ENCODE results near the gene FRY.

Gene FRY

GRCh38 chr13:32315238-32316027, 283.9 kb downstream of the FRY start, which contains the start of the genes BRCA2 and ZAR1L:
Gene BRCA2 (plus strand): TSS chr13:32315508. CDS start chr13:32316461, 953 bp downstream.
Gene ZAR1L (minus strand): TSS chr13:32315363. CDS start chr13:32311925, 3,438 bp downstream.
- no peak for TF ChIP-seq CTCF (IDR thresholded peaks at IDR 0.05)

GRCh38 chr13:32316028-32316339, 284.4 kb downstream of the FRY start:
- no peak for TF ChIP-seq CTCF (IDR thresholded peaks at IDR 0.05)

DNA sequence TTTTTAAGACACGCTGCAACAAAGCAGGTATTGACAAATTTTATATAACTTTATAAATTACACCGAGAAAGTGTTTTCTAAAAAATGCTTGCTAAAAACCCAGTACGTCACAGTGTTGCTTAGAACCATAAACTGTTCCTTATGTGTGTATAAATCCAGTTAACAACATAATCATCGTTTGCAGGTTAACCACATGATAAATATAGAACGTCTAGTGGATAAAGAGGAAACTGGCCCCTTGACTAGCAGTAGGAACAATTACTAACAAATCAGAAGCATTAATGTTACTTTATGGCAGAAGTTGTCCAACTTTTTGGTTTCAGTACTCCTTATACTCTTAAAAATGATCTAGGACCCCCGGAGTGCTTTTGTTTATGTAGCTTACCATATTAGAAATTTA, 284.9 kb downstream of the FRY start:
- no peak for TF ChIP-seq CTCF (IDR thresholded peaks at IDR 0.05)

DNA sequence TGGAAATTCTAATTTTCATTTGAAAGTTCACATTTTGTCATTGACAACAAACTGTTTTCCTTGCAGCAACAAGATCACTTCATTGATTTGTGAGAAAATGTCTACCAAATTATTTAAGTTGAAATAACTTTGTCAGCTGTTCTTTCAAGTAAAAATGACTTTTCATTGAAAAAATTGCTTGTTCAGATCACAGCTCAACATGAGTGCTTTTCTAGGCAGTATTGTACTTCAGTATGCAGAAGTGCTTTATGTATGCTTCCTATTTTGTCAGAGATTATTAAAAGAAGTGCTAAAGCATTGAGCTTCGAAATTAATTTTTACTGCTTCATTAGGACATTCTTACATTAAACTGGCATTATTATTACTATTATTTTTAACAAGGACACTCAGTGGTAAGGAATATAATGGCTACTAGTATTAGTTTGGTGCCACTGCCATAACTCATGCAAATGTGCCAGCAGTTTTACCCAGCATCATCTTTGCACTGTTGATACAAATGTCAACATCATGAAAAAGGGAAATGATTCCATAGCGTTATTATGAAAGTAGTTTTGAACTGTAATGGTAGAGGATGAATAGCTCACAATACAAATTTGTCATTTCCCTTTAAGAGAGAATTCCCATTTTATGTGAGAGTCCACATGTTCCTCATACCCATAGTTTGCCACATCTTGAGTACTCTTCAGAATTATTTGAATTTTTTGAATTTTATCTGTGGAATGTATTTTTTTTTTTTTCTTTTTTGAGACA, 286.3 kb downstream of the FRY start:
- TF ChIP-seq CTCF (IDR thresholded peaks at IDR 0.05), result no peak

DNA sequence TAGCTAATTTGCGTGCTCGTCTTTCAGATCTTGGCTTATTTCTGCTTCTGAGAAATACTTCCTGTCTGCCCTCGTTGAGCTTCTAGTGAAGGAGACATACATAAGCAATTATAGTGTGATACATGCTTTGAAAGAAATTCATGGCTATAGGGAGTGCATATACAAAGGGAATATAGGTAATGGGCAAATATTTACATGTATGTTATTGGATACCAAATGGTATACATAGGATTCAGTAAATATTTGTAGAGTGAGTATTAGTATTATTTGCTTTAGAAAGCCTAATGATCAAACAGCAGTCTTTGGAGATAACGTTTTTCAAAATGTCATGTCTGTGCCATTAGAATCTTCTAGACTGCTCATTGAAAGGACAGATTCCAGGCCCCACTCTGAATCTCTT, 289.0 kb downstream of the FRY start:
- no peak for TF ChIP-seq CTCF (IDR thresholded peaks at IDR 0.05)

DNA sequence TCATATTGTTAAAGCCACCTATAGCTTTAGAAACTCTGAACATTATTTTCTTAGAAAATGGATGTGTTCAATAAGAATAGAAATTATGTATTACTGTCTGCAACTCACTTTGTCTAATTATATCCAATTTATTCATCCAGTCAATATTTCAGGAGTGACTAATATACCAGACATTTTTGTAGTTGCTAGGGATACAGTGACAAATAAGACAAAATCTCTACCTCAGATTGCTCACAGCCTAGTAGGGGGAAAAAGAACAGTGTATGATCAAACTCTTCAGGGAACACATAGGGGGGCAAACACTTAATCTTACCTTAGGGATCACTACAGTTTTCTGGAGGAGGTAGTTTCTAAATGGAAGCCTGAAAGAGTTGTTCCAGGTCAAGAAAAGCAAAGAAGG, 292.3 kb downstream of the FRY start:
- TF ChIP-seq CTCF (IDR thresholded peaks at IDR 0.05), result no peak

- TF ChIP-seq CTCF (IDR thresholded peaks at IDR 0.05), result no peak
These were observed 298.9 kb downstream of the FRY start for GRCh38 chr13:32330441-32330840.

Data from LNCAP (cell line).